NCI-H446 (cell line): ENCODE data around the gene FANCE.

Source experiments
- DNase-seq, 2 experiments: peaks; one replicate each; lab custom pipeline; 2025; lab: John Stamatoyannopoulos, UW

The FANCE gene

GRCh38 chr6:35468181-35468979, 16.2 kb downstream of the FANCE start, which contains the start of gene RPL10A:
TSS of gene RPL10A (plus strand) at chr6:35468401. CDS start at chr6:35468435, 34 bp downstream.
- DNase-seq, result peak; percentile 94 to 98

- no peak for DNase-seq
Measured at GRCh38 chr6:35468980-35469750, 17.0 kb downstream of the FANCE start.

DNA sequence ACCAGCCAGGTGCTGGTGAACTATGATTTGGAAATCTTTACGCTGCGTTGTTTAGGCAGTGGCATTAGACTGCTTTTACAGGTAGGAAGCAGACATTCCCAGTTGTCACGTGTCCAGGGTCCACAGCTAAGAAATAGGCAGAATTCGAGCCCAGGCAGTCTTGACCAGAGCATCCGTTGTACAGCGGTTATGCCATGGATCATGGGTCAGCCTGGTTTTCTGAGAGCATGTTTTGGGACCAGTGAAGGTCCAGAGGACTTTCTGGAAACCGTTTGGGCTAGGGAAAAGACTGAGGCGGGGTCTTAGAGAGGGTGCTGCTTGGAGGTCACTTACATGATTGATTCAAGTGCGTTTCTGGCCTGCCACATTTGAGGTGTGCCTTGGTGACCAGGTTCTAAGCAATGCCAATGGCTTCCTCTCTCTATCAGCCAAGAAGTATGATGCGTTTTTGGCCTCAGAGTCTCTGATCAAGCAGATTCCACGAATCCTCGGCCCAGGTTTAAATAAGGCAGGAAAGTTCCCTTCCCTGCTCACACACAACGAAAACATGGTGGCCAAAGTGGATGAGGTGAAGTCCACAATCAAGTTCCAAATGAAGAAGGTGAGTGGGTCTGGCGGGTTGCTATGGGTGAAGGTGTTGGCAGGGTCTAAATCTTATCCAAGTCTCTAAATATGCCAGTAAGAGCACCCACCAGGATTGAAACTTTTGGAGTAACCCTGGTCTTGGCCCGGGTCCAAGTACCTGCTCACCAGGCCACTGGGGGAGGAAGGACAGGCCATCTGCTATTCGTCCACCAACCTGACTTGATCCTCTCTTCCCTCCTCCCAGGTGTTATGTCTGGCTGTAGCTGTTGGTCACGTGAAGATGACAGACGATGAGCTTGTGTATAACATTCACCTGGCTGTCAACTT, 17.9 kb downstream of the FANCE start:
- peak in 1 of 2 experiments; percentile 41 for DNase-seq

GRCh38 chr6:35470663-35471120, 18.6 kb downstream of the FANCE start:
- no peak for DNase-seq

DNA sequence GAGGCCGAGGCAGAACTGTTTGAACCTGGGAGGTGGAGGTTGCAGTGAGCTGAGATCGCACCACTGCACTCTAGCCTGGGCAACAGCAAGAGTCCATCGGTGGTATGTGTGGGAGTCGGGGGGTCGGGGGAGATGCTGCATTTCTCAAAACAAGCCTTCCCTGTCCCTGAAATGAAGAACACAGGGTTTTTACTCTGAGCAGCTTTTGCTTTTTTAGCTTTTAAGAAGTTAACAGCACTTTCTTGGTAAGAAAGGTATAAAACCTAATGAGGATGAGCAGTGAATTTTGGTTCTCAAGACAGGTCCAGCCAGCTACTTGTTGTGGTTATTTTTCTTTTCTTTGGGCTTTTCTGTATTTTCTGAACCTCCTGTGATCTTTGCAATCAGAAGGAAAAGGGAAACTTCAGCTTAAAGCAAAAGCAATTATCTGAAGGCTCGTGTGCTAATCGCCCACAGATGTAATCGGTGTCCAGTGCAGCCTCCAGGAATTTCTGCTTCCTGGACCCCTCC, 19.8 kb downstream of the FANCE start:
- no peak for DNase-seq

DNA sequence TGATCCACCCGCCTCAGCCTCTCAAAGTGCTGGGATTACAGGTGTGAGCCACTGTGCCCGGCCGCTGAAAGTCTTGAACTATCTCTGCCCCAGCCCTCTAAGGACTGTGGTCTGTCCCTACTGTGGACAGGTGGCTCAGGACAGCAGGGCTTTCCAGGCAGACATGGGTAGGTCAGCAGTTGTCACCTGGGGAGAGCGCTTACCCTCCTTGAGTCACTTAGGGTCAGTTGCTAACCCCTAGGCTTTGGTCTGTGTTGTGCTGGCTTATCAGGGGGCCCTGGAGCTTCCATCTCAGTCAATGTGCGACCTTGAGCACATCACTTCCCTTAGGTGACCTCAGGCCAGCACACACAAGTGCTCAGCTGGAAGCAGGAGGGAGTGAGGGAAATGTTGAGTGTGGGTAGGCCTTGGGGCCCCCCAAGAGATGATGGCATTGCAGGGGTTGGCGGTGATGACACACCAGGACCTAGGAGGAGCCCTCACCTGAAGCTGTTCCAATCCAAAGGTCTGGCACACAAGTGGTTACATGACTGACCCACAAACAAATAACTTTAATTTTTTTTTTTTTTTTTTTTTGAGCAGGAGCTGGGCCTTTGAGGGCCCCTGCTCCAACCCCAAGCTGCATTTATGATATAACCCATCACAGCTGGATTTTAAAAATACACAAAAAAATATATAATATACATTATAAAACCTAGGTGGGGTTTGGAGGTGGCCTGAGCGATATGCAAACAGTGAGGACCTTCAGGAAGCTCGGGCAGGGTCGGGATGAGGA, 21.1 kb downstream of the FANCE start:
- no peak for DNase-seq

DNA sequence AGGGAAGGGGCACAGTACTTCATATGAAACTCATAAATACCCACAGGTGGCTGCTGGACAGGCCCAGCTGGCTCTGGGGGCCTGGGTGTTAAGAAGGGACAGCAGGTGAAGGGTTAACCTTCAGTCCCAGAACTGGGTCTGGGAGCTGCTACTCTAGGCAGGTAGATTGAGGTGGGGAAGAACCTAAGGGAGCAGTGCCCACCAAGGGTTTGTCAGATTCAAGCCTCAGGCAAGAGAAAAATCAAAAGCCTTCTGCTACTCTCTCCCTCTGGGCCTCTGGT, 21.7 kb downstream of the FANCE start:
- no peak for DNase-seq

GRCh38 chr6:35474131-35474941, 22.2 kb downstream of the FANCE start:
- DNase-seq, result no peak

DNA sequence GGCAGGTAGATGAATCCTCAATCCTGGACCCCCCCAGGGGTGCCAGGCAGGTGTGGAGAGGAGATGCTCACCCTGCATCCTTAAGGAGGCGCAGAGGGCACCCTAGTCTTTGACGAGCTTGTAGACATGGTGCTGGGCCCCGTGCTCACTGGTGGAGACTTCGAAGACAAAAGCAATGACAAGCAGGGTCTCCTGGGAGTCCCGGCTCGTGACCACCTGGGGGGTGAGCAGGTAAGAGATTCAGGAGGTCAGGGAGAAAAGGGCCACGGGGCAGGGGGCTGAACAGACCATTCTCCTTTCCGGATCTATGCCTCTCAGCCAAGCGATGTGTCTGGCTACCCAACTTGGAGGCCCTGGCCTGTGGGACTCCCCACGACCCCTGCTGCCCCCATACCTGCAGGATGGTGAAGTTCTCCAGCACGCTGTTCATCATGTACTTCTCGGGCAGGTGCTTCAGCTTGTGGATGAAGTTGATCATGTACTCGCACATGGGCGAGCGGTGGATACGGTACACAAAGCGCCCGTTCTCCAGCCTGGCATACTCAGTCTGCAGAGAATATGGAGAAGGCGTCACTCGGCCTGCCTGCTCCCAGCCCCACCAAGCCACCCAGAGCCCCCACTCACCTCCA, 22.9 kb downstream of the FANCE start:
- no peak for DNase-seq

DNA sequence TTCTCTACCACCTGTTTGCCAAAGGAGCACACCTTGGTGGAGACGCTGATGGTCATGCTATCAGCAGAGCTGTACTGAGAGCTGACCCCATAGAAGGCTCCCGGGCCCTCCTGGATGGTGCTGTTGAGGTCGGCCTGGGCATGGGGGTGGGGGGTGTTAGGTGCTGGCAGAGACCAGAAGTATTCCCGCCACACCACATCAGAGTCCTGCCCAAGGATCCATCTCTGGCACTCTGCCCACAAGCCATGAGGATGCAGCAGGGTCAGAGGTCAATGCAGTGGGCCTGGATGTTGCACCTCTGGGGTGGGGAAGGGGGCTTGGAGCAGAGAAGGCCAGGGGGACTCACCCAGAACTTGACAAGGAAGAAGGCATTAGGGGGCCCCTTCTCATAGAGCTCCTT, 23.4 kb downstream of the FANCE start:
- no peak for DNase-seq

DNA sequence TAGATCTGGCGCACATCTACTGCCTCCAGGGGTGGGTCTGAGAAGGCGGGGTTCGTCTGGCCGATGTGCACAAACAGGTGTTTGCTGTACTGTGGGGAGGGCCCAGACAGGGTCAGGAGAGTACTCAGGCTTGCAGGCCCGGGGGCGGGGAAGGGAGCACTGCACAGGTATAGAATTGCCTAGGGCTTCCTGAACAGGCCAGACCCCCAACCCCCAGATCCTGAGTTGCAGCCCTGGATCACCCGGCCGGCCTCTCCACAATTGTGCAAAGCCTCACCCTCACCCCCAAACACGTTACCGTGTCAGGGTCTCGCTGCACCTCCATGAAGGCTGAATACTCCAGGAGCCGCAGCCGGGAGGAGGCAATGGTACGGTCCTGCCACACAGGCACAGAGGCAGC, 23.9 kb downstream of the FANCE start:
- no peak for DNase-seq

GRCh38 chr6:35477028-35477427, 24.9 kb downstream of the FANCE start:
- no peak for DNase-seq

DNA sequence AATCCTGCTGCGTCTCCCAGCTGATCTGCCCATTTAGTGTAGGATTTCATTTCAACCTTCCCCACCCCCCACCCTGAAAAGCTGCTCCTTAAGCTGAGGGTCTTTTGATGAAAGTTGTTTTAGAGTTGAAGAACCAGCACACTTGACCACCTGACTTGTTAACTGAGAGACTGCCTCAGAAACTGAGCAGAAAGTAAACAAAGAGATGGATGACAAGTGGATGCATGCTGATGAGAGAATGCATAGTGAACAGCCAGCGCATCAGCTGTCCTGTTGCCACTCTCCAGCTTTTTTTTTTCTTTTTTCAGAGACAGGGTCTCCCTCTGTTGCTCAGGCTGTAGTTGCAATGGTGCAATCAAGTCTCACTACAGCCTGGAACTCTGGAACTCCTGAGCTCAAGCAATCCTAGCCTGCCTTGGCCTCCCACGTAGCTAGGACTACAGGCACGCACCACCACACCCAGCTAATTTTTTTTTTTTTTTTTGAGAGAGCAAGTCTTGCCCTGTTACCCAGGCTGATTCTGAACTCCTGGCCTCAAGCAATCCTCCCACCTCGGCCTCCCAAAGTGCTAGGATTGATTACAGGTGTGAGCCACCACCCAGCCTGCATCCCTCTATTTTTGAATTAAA, 25.5 kb downstream of the FANCE start:
- no peak for DNase-seq

- DNase-seq, result no peak
Measured at GRCh38 chr6:35478259-35478658, 26.1 kb downstream of the FANCE start.

- no peak for DNase-seq
Measured at GRCh38 chr6:35480176-35480575, 28.0 kb downstream of the FANCE start.

GRCh38 chr6:35481226-35481625, 29.1 kb downstream of the FANCE start:
- DNase-seq, result no peak

DNA sequence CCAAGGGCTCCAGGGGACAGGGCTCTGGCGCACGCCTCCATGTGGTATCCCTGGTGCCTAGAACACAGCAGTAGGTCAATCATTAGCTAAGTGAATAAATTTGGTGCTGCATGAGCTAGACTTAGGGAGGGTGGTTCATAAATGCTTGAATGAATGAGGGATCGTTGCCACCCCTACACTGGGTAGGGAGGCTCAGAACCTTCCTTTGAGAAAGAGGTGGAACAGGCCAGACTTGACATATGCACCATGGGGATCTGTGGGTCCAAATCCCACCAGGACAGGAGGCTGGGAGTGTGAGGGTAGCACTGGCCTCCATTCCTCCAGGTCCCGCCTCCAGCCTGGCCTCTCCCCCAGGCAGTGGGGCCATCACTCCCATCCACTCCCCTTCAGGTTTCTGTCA, 30.9 kb downstream of the FANCE start:
- no peak for DNase-seq

DNA sequence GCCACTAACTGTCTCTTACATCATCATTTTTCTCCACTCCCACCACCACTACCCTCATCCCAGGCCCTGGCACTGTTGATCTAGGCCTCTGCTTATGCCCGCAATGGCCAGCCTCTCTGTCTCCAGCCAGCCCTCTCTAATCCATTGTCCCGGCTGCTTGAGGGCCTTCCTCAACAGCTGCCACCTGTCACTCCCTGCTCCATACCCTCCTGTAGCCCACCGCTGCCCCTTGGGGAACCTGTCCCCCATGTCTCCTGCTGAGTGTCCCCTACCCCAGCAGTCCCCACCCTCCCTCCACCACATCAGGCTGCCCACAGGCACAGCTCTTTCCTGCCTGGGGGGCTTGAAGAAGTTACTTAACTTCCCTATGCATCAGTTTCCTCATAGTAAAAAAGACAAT, 31.4 kb downstream of the FANCE start:
- no peak for DNase-seq

GRCh38 chr6:35483893-35484645, 31.9 kb downstream of the FANCE start:
- no peak for DNase-seq
